ENCODE measurements around the gene TNNI3K. TPM values are rescaled to one million over a fixed set of nuclear protein-coding genes. Genes with fewer than 3 reads are reported as not detected.
"Not testable (repeated sequence)": the region's sequence is repeated elsewhere in the genome, so short reads cannot be mapped to it uniquely, and the experiment has no call there.

TNNI3K gene
- total RNA-seq, 1 donor from 2014 or later, result not detected

DNA sequence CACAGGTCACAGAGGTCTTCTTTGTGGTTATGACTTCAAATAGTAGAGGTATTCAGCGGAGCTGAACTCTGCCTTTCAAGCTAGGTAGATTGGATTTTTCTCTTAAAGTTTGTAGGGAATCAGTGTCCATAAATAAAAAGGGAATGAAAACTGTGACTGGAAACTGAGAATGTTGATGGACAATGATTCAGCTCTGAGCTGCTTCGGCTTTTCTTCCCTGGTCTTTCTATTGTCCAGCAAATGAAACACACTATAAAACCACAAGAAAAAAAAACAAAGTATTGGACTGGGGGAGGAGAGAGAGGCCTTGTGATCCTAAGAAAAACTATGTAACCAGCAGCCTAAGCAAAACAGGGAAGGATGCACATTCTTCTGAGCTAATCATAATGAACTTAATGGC lies 11.1 kb downstream of the TNNI3K start:
- H3K4me1 ChIP-seq, result no peaks in the 10 kb centered on the region
- no peaks in the 10 kb centered on the region for H3K9me3 ChIP-seq
- TF ChIP-seq POLR2A (IDR thresholded peaks at IDR 0.05) (no peak), POLR2AphosphoS5 (IDR thresholded peaks at IDR 0.05; ENCODE audit: insufficient read depth in 1 of 2, low read depth in 1 of 2) (no peak)
- TF ChIP-seq, protein P1, sequence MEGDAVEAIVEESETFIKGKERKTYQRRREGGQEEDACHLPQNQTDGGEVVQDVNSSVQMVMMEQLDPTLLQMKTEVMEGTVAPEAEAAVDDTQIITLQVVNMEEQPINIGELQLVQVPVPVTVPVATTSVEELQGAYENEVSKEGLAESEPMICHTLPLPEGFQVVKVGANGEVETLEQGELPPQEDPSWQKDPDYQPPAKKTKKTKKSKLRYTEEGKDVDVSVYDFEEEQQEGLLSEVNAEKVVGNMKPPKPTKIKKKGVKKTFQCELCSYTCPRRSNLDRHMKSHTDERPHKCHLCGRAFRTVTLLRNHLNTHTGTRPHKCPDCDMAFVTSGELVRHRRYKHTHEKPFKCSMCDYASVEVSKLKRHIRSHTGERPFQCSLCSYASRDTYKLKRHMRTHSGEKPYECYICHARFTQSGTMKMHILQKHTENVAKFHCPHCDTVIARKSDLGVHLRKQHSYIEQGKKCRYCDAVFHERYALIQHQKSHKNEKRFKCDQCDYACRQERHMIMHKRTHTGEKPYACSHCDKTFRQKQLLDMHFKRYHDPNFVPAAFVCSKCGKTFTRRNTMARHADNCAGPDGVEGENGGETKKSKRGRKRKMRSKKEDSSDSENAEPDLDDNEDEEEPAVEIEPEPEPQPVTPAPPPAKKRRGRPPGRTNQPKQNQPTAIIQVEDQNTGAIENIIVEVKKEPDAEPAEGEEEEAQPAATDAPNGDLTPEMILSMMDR (IDR thresholded peaks at IDR 0.05), result no peak

DNA sequence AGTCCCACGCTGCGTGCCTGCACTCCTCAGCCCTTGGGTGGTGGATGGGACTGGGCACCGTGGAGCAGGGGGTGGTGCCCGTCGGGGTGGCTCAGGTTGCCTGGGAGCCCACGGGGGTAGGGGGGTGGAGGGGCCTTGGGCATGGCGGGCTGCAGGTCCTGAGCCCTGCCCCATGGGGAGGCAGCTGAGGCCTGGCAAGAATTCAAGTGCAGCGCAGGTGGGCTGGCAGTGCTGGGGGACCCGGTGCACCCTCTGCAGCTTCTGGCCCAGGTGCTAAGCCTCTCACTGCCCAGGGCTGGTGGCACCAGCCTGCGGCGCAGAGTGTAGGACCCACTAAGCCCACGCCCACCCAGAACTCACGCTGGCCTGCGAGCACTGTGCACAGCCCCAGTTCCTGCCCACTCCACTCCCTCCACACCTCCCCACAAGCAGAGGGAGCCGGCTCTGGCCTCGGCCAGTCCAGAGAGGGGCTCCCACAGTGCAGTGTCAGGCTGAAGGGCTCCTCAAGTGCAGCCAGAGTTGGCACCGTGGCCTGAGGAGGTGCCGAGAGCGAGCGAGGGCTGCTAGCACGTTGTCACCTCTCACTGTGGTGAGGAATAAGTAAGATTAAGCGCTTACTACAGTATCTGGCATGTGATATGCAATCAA lies 12.8 kb downstream of the TNNI3K start:
- Histone ChIP-seq H3K27me3 (no peaks in the 10 kb centered on the region), H3K36me3 (no peaks in the 10 kb centered on the region), H3K4me1 (no peaks in the 10 kb centered on the region), H3K27ac (no peak overlapping the region), H3K4me3 (no peak overlapping the region), H3K9me3 (no peaks in the 10 kb centered on the region)
- DNase-seq (ENCODE audit: extremely low spot score in 2 of 2), result no peak
- intact Hi-C loops (cut with DNase I), result no loop called here
- TF ChIP-seq POLR2A (IDR thresholded peaks at IDR 0.05) (no peak), POLR2AphosphoS5 (IDR thresholded peaks at IDR 0.05; ENCODE audit: insufficient read depth in 1 of 2, low read depth in 1 of 2) (no peak)

More for the DNA sequence above, 11.1 kb downstream of the TNNI3K start:
- Histone ChIP-seq H3K4me3 (no peak overlapping the region), H3K27me3 (no peaks in the 10 kb centered on the region), H3K36me3 (no peaks in the 10 kb centered on the region), H3K27ac (no peak overlapping the region)
- intact Hi-C loops (cut with DNase I), result no loop called here
- DNase-seq (ENCODE audit: extremely low spot score in 2 of 2), result no peak

DNA sequence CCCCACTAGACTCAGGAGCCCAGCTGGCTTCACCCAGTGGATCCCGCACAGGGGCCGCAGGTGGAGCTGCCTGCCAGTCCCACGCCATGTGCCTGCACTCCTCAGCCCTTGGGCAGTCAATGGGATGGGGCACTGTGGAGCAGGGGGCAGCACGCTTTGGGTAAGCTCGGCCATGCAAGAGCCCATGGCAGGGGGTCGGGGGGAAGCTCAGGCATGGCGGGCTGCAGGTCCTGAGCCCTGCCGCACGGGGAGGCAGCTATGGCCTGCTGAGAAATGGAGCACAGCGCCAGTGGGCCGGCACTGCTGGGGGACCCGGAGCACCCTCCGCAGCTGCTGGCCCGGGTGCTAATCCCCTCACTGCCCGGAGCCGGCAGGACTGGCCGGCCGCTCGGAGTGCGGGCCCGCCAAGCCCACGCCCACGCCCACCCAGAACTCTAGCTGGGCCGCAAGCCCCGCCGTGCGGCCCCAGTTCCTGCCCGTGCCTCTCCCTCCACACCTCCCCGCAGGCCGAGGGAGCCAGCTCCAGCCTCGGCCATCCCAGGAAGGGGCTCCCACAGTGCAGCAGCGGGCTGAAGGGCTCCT lies 18.1 kb downstream of the TNNI3K start:
- DNase-seq (ENCODE audit: extremely low spot score in 2 of 2); H3K4me3 ChIP-seq; intact Hi-C loops (cut with DNase I); H3K27me3 ChIP-seq; H3K9me3 ChIP-seq; H3K4me1 ChIP-seq; H3K36me3 ChIP-seq; H3K27ac ChIP-seq: not testable (repeated sequence)

DNA sequence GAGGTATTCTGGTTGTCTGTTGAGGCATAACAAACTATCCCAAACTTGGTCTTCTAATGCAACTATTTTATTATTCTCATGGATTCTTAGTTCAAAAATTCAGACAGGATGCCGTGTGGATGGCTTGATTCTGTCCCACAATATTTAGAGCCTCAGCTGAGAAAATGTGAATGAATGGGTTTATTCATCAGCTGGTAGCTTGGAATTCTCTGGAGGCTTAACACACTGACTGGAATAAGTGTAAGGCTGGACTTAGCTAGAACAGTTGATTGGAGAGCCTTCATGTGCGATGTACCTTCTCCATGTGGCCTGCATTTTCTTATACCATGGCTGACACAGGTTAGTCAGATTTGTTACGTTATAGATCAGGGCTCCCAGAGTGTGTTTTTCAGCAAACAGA lies 30.8 kb downstream of the TNNI3K start:
- Histone ChIP-seq H3K4me1 (no peaks in the 10 kb centered on the region), H3K9me3 (no peaks in the 10 kb centered on the region), H3K27ac (no peak overlapping the region), H3K36me3 (no peaks in the 10 kb centered on the region), H3K27me3 (no peaks in the 10 kb centered on the region), H3K4me3 (no peak overlapping the region)
- no peak for DNase-seq (ENCODE audit: extremely low spot score in 2 of 2)
- intact Hi-C loops (cut with DNase I), result no loop called here
- TF ChIP-seq POLR2AphosphoS5 (IDR thresholded peaks at IDR 0.05; ENCODE audit: insufficient read depth in 1 of 2, low read depth in 1 of 2), result no peak
- TF ChIP-seq, protein P1 (IDR thresholded peaks at IDR 0.05), result no peak
- no peak for TF ChIP-seq POLR2A (IDR thresholded peaks at IDR 0.05)

DNA sequence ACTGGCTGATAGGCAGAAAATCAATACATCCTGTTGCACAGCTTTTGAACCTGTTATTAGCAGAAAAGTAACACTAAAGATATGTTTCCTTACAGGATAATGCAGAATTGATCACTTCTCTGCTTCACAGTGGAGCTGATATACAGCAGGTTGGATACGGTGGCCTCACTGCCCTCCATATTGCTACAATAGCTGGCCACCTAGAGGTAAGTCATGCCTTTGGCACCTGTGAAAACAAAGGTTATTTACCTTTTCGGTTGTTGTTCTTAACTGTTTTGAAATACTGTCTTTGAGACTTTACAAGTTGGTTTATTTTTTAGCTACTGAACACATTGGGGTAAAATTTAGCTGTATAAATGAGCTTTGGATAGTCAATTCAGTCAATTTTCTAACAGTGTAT lies 36.3 kb downstream of the TNNI3K start:
- TF ChIP-seq POLR2AphosphoS5 (IDR thresholded peaks at IDR 0.05; ENCODE audit: insufficient read depth in 1 of 2, low read depth in 1 of 2) (no peak), POLR2A (IDR thresholded peaks at IDR 0.05) (no peak)
- TF ChIP-seq, protein P1 (IDR thresholded peaks at IDR 0.05), result no peak
- intact Hi-C loops (cut with DNase I), result no loop called here
- no peak overlapping the region for H3K27ac ChIP-seq
- DNase-seq (ENCODE audit: extremely low spot score in 2 of 2), result no peak
- H3K4me1 ChIP-seq, result no peaks in the 10 kb centered on the region
- H3K4me3 ChIP-seq, result no peak overlapping the region
- no peaks in the 10 kb centered on the region for H3K36me3 ChIP-seq
- no peaks in the 10 kb centered on the region for H3K9me3 ChIP-seq
- no peaks in the 10 kb centered on the region for H3K27me3 ChIP-seq
